HepG2 (cell line): ENCODE data around the gene MAP1LC3B. TPM values are rescaled to one million over a fixed set of nuclear protein-coding genes. Genes with fewer than 3 reads are reported as not detected.
"Not testable (repeated sequence)": the region's sequence is repeated elsewhere in the genome, so short reads cannot be mapped to it uniquely, and the experiment has no call there.

ENCODE experiments used
- ATAC-seq: fragments of 200-7000 bp; cut with Tn5 transposase; 3 replicates; pipeline ENCODE4 v1.9.1; 2020; ENCODE audit warnings: mild to moderate bottlenecking, moderate library complexity
- BruUV-seq: library from RNA; stranded (reverse); fragments of 400-500 nt; replicated peaks from 2 replicates; lab custom pipeline; 2021; lab: Mats Ljungman, UMichigan
- CTCF ChIA-PET: fragments of 300-600 bp; formaldehyde crosslinking; extraction: SDS; loops from one replicate; lab custom pipeline; 2021; ENCODE audit warnings: low total read pairs, inconsistent platforms, low intra/inter-chr PET ratio; lab: Yijun Ruan, JAX
- POLR2A ChIA-PET: fragments of 350-600 bp; sonication (Branson Sonifier 250); formaldehyde crosslinking; loops from one replicate; lab custom pipeline; 2020; ENCODE audit warnings: antibody characterized with exemption, inconsistent platforms; lab: Yijun Ruan, JAX
- DNase-seq: peaks from one replicate; pipeline ENCODE4 v3.0.0-alpha.2; 2015; ENCODE audit warnings: low spot score
- FAIRE-seq: peaks from 3 replicates; lab custom pipeline; 2011; peaks lifted over from hg19 to GRCh38; lab: Jason Lieb, UNC
- H2AFZ ChIP-seq: one replicate; pipeline ENCODE4 v1.6.1; 2011; ENCODE audit warnings: low read length, inconsistent platforms
- H3K27ac ChIP-seq: fragments of 300-600 bp; 3 replicates; pipeline ENCODE4 v1.8.0; 2011; ENCODE audit warnings: mixed run types, mild to moderate bottlenecking, mixed read lengths, low read length, inconsistent platforms; ENCODE audit not compliant: insufficient read depth; ENCODE audit errors: extremely low read length
- H3K27me3 ChIP-seq, 2 experiments: fragments of 200-600 bp in 1 of 2; 2 replicates in 1 of 2; 3 replicates in 1 of 2; pipeline versions ENCODE4 v1.6.0 to v1.8.0; 2011; ENCODE audit warnings: low read length in 2 of 2, mild to moderate bottlenecking in 2 of 2, moderate library complexity in 2 of 2, inconsistent platforms in 1 of 2; ENCODE audit not compliant: insufficient read depth in 2 of 2, control insufficient read depth in 1 of 2
- H3K36me3 ChIP-seq, 2 experiments: fragments of 200-600 bp in 1 of 2; replicated peaks in 1 of 2; 2 replicates in 1 of 2; 3 replicates in 1 of 2; pipeline versions ENCODE4 v1.5.1 to v1.8.0; 2011; ENCODE audit warnings: low read length in 2 of 2, inconsistent platforms in 1 of 2; ENCODE audit not compliant: insufficient read depth in 2 of 2, control insufficient read depth in 1 of 2
- H3K4me1 ChIP-seq: 2 replicates; pipeline ENCODE4 v1.5.1; 2012; ENCODE audit warnings: low read length, inconsistent platforms; ENCODE audit not compliant: insufficient read depth
- H3K4me2 ChIP-seq: 2 replicates; pipeline ENCODE4 v1.6.0; 2011; ENCODE audit warnings: low read depth, low read length, inconsistent platforms
- H3K4me3 ChIP-seq, 3 experiments: fragments of 200-600 bp in 1 of 3; sonication (generic), shearing (Covaris generic) in 1 of 3; replicated peaks in 1 of 3; 2 replicates each; pipeline ENCODE4 v1.5.1; 2011 to 2016; ENCODE audit warnings: low read length in 3 of 3, inconsistent platforms in 2 of 3, low read depth in 2 of 3, mild to moderate bottlenecking in 2 of 3, control low read depth in 1 of 3, mixed read lengths in 1 of 3; ENCODE audit not compliant: insufficient read depth in 1 of 3
- H3K79me2 ChIP-seq: one replicate; pipeline ENCODE4 v1.6.1; 2011; ENCODE audit warnings: low read length, inconsistent platforms; ENCODE audit not compliant: insufficient read depth
- H3K9ac ChIP-seq: 2 replicates; pipeline ENCODE4 v1.6.0; 2011; ENCODE audit warnings: mild to moderate bottlenecking, low read depth, low read length, inconsistent platforms; ENCODE audit not compliant: insufficient read depth
- H3K9me3 ChIP-seq: 2 replicates; pipeline ENCODE4 v1.5.1; 2012; ENCODE audit warnings: mild to moderate bottlenecking, low read length
- H4K20me1 ChIP-seq: 2 replicates; pipeline ENCODE4 v1.6.0; 2011; ENCODE audit warnings: inconsistent platforms, mild to moderate bottlenecking, low read length, moderate library complexity; ENCODE audit not compliant: insufficient read depth
- WGBS: methylation state at CpG from one replicate; pipeline ENCODE4 v1.1.6; 2017; ENCODE audit warnings: low lambda C conversion rate; 5-methylcytosine and 5-hydroxymethylcytosine counted together
- in situ Hi-C: cut with HindIII; loops from 2 replicates; pipeline ENCODE4 v1.10.0; 2017; ENCODE audit warnings: low pct_unique_long_range_greater_than_20kb; ENCODE audit not compliant: extremely low pct_ligation_motif_present
- intact Hi-C: fragments of 100-400 bp; cut with micrococcal nuclease; formaldehyde crosslinking; loops from one replicate; pipeline ENCODE4 v1.10.0; 2022; ENCODE audit not compliant: unreplicated experiment
- polyA plus RNA-seq, 8 experiments: library from polyadenylated mRNA; depleted of rRNA in 3 of 8; stranded (reverse) in 7 of 8; unstranded in 1 of 8; fragments of >200 nt; fragmentation: Illumina TruSeq in 4 of 8; extraction: Trizol in 4 of 8; gene quantifications; 2 replicates each; pipeline versions ENCODE4 v1.2.1 to v1.2.3, GENCODE V29; 2011 to 2016; ENCODE audit warnings: low read depth in 4 of 8, missing spikeins in 1 of 8, mixed read lengths in 1 of 8; ENCODE audit not compliant: insufficient read depth in 1 of 8
- total RNA-seq, 5 experiments: library from RNA; depleted of rRNA; stranded (reverse); fragments of >200 nt; fragmentation: Illumina TruSeq; extraction: Trizol; gene quantifications; 2 replicates each; pipeline ENCODE4 v1.2.3, GENCODE V29; 2016; ENCODE audit warnings: low read depth in 1 of 5
- TF ChIP-seq, protein P1 (sequence below): sonication (generic); formaldehyde crosslinking; conservative IDR thresholded peaks from 2 replicates; pipeline ENCODE4 v1.8.0; 2022; ENCODE audit warnings: mild to moderate bottlenecking, moderate library complexity, missing genetic modification reagents
- TF ChIP-seq, protein P2 (sequence below): sonication (generic); formaldehyde crosslinking; IDR thresholded peaks from 2 replicates; pipeline ENCODE4 v1.5.0; 2020; ENCODE audit warnings: mild to moderate bottlenecking, missing genetic modification reagents

MAP1LC3B gene
- total and polyA plus RNA-seq, 2 of the 13 experiments (the other 11 are each of a cell fraction or from before 2014, with no cell fraction given), result 15.7 to 37.4 TPM

DNA sequence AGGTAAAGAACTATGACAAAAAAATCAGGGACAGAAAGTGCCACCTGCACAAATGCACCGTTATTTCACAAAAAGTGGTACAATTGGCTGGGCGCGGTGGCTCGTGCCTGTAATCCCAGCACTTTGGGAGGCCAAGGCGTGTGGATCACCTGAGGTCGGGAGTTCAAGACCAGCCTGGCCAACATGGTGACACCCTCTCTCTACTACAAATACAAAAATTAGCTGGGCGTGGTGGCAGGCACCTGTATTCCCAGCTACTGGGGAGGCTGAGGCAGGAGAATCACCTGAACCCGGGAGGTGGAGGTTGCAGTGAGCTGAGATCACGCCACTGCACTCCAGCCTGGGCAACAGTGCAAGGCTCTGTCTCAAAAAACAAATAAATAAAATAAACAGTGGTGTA is 2.2 kb upstream of the MAP1LC3B start:
- BruUV-seq, ATAC-seq, DNase-seq, H2AFZ ChIP-seq, H3K27me3 ChIP-seq, FAIRE-seq, CTCF ChIA-PET, H3K9me3 ChIP-seq, H3K4me2 ChIP-seq, H3K4me3 ChIP-seq, H3K36me3 ChIP-seq, H3K9ac ChIP-seq: not testable (repeated sequence)
- peaks cover 31% of the 10 kb centered on the region for H3K79me2 ChIP-seq
- TF ChIP-seq, protein P1, sequence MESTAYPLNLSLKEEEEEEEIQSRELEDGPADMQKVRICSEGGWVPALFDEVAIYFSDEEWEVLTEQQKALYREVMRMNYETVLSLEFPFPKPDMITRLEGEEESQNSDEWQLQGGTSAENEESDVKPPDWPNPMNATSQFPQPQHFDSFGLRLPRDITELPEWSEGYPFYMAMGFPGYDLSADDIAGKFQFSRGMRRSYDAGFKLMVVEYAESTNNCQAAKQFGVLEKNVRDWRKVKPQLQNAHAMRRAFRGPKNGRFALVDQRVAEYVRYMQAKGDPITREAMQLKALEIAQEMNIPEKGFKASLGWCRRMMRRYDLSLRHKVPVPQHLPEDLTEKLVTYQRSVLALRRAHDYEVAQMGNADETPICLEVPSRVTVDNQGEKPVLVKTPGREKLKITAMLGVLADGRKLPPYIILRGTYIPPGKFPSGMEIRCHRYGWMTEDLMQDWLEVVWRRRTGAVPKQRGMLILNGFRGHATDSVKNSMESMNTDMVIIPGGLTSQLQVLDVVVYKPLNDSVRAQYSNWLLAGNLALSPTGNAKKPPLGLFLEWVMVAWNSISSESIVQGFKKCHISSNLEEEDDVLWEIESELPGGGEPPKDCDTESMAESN (CRISPR knock-in tag), result 0 out of 2 replicates have a peak, but pooled peaks have one; percentile 5
- TF ChIP-seq, protein P2, sequence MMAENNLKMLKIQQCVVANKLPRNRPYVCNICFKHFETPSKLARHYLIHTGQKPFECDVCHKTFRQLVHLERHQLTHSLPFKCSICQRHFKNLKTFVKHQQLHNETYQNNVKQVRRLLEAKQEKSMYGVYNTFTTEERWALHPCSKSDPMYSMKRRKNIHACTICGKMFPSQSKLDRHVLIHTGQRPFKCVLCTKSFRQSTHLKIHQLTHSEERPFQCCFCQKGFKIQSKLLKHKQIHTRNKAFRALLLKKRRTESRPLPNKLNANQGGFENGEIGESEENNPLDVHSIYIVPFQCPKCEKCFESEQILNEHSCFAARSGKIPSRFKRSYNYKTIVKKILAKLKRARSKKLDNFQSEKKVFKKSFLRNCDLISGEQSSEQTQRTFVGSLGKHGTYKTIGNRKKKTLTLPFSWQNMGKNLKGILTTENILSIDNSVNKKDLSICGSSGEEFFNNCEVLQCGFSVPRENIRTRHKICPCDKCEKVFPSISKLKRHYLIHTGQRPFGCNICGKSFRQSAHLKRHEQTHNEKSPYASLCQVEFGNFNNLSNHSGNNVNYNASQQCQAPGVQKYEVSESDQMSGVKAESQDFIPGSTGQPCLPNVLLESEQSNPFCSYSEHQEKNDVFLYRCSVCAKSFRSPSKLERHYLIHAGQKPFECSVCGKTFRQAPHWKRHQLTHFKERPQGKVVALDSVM (CRISPR knock-in tag), result peak; percentile 52; the same call in 1 of the 2 replicates
- 90% methylated on average over 9 of the region's 9 CpGs for WGBS
- H3K4me1 ChIP-seq, result peaks cover 71% of the 10 kb centered on the region
- peak overlapping the region; percentile 66 for H3K27ac ChIP-seq
- in situ Hi-C loops, result loop anchor here (25.0 kb wide), 1 partner anchor 472 kb away; the partner anchor contains the start of gene SLC7A5
- POLR2A ChIA-PET, result interaction anchor here (1.6 to 4.2 kb wide), 4 partner anchors 8 to 72 kb away, joined by 5 to 62 read pairs (median 24); partner anchors contain the start of gene C16orf95
- intact Hi-C loops, result loop anchor here (10.0 kb wide), 2 partner anchors 95 to 465 kb away; no protein-coding TSS in a partner anchor
- H4K20me1 ChIP-seq, result peaks cover 22% of the 10 kb centered on the region
